GM20431 (cell line): ENCODE results near the gene CKAP4.

Source experiments
- in situ Hi-C: fragments of 300-500 bp; cut with MseI, MboI; formaldehyde crosslinking; loops from one replicate; pipeline ENCODE4 v1.15.0; 2020; ENCODE audit warnings: low sequenced_read_pairs; ENCODE audit not compliant: unreplicated experiment

Gene CKAP4

DNA sequence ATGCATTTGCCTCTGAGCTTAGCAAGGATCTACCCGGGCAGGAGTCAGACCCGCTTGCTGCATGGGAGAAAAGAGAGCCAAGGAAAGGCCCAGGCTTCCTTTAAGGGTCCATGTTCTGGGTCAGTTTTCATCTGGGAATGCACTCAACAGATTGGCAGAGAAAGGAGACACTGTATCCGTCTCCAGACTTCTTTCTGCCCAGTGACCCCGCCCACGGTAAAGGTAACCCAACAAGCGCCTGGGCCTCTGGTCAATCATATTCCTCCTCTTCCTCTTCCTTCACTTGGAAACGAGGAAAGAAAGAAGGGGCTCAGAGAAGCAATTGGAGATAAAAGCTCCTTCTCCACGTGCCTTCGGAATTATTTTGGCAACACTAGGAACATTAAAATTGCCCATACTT lies 27.6 kb upstream of the CKAP4 start:
- in situ Hi-C loops: no loop called here

DNA sequence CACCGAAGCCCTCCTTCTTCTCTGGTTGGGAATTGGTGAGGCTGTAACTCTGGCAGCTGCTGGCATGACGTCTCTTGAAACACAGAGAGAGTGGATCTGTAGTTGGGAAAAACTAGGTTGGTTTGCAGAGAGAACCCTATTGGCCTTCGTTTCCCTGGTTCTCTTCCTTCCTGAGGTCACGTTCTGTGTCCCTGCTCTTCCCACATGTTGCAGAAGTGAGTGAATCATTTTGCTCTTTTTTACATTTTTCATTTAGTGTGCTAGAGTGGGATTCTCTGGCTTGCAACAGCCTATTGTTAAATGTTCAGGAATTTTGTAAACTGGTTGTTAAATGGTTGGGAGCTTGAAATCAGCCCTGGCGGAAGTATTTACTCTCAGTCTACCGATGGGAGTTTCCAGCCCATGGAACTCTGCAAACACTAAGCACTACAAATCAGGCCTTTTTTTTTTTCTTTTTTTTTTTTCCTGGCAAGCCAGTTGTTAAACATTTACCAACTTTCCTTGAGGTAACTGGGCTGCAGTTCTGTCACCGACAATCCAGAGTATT lies 26.8 kb upstream of the CKAP4 start:
- in situ Hi-C loops: no loop called here

DNA sequence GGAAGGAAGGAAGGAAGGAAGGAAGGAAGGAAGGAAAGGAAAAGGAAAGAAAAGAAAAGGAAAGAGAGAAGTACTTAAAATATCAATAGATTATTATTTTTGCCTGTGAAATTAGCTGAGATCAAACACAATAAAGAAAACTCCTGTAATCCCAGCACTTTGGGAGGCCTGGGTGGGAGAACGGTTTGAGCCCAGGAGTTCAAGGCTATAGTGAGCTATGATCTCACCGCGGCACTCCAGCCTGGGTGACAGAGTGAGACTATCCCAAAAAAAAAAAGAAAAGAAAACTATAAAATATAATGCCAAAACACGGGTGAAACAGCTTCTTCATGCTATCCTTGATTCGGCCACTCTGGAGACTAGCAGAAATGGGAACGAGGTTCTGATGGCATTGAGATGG lies 26.2 kb upstream of the CKAP4 start:
- in situ Hi-C loops: no loop called here

DNA sequence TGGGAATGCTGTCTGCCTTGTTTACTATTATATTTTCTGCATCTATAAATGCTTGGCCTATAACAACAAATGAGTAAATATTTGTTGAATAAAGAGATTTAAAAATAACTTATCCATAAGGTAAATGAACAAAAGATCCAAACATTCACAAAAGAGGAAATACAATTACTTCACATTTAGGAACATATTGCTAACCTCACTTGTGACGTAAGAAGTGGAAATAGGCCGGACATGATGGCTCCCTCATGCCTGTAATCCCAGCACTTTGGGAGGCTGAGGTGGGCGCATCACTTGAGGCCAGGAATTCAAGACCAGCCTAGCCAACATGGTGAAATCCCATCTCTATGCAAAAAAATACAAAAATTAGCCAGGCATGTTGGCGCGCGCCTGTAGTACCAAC lies 25.7 kb upstream of the CKAP4 start:
- in situ Hi-C loops: no loop called here

DNA sequence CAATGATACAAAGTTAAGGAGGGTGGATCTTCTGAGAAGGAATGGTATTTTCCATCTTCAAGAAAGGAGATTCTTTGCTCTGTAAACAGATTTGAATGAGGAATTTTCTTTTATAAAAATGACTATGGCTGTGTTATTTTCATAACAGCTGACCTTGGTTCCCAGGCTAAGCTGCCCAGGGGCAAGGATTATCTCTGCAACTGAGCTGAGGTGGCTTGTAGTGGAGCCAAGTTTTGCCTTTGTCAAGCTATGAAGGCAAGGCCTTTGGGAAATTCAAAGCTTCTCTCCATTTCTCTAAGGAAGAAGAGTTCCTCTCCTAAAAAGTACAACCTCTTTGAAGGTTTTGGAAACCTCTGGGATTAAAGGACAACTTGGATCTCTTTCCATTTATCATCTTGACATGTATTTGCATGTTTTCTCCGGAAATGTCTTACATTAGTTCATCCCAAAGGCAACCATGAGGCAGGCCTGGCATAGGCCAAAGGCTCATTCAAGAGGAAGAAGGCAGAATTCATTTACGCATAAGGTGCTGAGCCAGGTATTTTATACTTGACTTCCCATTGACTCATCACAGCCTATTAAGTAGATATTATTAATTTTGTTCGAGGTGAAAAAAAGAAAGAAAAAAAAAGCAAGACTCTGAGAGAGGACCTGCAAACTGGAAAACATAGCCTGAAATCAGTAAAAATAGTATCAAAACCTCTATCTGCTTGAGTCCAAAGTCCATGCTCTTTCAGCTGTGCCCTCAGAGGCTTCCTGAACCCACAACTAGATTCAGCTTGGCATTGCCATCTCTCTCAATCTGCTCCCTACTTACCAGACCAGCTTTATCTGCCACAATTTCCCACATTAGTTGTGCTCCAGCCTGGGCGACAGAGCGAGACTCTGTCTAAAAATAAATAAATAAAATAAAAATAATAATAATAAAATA lies 24.0 kb upstream of the CKAP4 start:
- in situ Hi-C loops: no loop called here

DNA sequence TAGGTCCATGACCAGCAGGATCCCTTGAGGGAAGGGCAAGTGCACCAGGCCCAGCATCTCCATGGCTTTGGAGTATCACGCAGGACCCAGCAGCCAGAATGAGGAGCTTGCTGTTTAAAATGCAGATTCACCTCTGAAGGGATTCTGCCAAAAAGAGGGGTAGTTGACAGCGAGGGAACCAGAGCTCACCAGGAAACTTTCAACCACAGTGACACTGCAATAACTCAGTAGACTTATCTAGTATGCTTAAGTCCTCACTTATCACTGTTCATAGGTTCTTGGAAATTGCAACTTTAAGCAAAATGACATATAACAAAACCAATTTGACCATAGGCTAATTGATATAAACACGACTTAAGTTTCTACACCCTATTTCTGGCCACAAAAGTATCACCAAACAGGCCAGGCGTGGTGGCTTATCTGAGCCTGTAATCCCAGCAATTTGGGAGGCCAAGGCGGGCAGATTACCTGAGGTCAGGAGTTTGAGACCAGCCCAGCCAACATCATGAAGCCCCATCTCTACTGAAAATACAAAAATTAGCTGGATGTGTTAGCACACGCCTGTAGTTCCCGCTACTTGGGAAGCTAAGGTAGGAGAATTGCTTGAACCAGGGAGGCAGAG lies 21.4 kb upstream of the CKAP4 start:
- in situ Hi-C loops: no loop called here

DNA sequence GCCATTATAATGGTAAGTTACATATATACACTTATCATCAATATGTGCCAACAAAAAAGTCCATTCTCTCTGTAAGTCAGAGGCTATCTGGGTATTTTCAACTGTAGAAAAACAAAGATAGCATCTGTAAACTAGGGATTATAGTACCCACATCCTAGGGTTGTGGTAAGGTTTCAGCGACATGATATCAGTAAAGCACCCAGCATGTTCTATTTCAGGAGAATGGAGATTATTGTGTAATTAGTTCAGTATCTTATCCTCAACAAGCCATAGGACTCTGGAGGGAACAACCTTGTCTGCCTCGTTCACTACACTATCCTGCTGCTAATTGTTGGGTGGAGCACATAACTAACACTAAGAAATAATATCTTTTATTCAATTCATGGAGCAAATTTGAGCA lies 19.7 kb upstream of the CKAP4 start:
- in situ Hi-C loops: no loop called here

DNA sequence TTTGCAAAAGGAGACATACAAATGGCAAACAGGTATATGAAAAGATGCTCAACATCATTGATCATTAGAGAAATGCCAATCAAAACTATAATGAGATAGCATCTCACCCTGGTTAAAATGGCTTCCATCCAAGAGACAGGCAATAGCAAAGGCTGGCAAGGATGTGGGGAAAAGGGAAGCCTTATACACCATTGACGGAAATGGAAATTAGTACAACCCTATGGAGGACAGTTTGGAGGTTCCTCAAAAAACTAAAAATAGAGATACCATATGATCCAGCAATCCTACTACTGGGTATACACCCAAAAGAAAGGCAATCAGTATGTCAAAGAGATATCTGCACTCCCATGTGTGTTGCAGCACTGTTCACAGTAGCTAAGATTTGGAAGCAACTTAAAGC lies 17.3 kb upstream of the CKAP4 start:
- in situ Hi-C loops: no loop called here

DNA sequence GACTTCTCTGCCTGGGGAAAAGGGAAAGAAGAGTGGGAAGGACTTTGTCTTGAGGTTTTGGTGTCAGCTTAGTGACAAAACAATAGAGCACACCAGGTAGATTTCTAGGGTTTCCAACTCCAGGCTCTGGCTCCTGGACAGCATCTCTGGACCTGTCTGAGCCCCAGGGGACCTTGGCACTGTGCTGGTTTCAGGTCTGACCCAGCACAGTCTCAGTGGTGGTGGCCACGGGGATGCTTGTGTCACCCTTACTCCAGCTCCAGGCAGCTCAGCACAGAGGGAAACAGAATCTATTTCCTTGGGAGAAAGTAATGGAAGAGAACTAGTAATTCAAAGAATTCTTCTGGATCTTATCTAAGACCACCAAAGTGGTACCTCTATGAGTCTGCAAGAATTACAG lies 11.1 kb upstream of the CKAP4 start:
- in situ Hi-C loops: no loop called here

DNA sequence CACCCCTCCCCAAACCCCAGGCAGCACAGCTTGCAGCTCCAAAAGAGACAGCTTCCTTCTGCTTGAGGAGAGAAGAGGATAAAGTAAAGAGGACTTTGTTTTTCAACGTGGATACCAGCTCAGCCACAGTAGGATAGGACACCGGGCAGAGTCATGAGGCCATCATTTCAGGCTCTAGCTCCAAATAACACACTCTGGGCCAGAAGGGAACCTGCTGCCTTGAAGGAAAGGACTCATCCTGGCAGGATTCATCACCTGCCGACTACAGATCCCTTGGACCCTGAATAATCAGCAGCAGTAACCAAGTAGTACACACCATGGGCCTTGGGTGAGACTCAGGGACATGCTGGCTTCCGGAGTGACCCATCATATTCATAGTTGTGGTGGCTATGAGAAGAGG lies 10.4 kb upstream of the CKAP4 start:
- in situ Hi-C loops: no loop called here

DNA sequence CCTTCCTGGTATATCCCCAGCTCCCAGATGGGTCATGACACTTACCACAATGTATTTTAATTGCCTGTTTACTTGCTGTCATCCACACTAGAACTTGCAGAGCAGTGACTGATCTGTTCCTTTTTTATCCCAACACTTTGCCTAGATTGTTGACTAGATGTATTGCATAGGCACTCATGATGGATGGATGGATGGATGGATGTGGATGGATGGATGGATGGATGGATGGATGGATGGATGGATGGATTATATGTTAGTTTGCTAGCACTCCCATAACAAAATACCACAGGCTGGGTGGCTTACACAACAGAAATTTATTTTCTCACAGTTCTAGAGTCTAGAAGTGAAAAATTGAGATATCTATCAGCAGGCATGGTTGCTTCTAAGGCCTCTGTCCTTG lies 8.7 kb upstream of the CKAP4 start:
- in situ Hi-C loops: no loop called here

DNA sequence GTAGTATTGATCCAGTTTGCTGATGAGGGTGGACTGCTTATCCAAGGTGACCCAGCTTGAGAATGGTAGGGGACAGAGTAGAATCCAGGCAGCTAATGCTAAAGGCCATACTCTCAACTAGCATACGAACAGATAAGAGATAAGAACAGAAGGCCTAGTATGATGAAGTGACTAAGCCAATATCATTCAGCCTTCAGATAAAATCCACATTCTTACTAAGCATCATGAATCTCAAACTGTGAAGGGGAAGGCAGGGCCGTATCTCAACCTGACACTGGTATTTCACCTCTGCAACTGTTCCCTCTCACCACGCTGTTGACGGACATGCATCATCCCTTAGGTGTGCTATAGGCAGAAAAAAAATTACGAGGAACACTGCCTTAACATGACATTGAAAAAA lies 8.1 kb upstream of the CKAP4 start:
- in situ Hi-C loops: no loop called here

DNA sequence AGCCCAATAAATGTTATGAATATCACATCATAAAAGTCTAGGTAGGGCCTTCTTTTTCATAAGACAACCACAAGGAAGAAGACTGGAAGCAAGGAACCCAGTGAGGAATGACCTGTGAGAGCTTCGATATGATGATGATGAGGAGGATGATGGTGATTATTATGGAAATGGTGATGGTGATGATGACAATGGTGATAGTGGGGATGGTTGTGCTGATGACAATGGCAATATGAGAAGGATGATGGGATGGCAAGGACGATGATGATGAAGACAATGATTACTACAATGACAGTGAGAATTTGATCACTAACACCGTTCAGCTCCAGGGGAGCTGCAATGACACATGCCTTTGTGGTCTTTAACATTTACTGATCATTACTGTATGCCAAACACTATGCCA lies 7.7 kb upstream of the CKAP4 start:
- in situ Hi-C loops: no loop called here

DNA sequence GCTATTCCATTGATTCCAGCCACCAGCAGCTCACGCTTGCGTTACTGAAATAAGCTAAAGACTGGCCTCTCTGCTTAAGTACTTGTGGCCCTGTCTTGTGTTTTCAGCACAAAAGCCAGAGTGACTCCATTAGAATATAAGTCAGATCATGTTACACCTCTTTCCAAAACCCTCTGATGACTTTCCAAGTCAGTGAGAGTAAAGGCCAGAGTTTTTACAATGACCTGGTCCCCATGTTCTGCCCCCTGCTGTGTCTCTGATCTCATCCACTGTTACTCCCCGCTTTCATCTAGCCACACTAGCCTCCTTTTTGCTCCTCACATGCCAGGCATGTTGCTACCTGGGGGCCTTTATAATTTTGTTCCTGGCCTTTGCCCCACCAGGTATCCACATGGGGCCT lies 6.9 kb upstream of the CKAP4 start:
- in situ Hi-C loops: no loop called here

DNA sequence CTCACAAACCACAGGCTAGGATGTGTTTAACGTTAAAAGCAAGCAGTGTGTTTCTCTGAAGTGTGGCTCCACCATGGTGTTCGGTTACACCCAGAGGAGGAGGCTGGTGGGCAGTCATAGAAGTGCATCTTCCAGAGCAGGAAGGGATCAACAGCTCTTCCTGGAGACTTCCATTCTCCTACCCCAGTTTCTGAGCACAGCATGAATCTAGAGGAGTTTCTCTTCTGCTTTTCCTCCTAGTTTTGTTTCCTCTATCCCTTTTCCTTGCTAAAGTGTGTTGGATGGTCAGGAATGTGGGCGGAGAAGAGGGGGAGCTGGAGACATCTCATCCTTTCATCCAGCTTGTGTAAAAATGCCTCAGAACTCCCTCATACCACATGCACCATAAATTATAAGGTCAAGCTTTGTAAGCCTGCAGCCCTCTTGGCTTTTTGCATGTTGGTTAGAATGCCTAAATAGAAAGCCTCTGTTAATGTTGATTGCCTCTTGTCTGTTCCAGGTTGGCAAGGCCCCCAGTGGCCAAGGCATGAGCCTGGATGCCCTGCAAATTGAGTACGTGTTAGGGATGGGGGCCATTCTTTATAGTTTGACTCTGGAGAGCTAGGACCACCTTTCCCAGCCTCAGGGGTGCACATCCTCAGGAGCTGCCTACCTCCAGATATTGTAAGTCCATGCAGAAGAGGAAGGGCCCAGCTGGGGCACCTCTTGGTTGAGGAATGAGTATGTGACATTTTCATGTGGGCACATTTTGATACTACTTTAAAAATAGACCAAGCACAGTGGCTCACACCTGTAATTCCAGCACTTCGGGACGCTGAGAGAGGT lies 4.0 kb upstream of the CKAP4 start:
- in situ Hi-C loops: no loop called here

DNA sequence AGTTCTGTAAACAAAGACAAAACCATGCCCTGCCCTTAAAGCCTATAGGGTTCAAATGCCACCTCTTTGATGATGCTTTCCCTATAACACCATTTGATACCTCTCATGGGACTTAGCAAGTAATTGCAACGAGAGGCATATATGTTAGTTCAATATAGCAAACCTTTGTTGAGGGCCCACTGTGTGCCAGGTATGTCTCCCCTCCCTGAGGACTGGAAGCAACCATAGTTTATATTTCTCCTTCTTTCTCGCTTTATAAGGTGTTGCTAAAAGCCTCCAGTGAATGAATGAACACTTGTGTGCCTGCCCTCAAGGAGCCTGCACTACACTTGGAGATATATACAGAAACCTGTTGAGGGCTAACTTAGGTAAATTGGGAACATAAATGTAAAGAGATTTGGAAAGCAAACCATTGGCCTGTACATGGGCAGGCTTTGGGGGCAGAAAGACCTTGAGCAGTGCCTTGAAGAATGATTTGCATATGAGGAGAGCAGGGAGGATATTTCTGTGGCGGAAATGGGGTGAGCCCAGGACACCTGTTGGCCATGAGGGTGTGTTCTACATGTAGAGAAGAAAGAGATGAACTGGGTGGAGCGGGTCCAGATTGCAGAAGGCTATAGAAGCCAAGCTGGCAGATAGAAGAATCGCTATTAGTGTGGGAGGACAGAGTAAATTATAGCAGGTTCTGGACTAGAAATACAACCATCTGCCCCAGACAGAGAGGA lies 1.8 kb upstream of the CKAP4 start:
- in situ Hi-C loops: no loop called here

DNA sequence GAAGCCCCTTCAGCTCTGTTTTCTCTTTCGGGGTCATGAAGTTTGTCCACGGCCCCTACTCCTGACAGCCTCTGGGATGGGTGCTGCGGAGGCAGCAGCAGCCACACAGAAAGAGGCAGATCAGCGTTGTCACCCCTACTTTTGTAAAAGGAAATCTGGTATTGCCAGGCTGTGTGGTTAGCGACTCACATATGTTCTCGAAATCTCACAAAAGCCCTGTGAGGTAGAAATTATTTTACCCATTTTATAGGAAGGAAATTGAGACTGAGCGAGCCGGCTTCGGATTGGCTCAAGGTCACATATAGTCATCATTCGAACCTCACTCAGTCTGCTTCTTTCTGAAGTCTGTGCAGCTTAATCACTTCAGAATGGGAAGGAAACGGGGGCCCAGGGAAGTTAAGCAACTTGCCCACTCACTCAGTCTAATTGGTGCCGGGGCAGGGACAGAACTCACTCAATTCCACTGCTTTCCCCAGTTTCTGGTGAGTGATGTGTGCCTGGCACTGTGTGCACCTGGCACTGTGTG lies 1.1 kb upstream of the CKAP4 start:
- in situ Hi-C loops: no loop called here

DNA sequence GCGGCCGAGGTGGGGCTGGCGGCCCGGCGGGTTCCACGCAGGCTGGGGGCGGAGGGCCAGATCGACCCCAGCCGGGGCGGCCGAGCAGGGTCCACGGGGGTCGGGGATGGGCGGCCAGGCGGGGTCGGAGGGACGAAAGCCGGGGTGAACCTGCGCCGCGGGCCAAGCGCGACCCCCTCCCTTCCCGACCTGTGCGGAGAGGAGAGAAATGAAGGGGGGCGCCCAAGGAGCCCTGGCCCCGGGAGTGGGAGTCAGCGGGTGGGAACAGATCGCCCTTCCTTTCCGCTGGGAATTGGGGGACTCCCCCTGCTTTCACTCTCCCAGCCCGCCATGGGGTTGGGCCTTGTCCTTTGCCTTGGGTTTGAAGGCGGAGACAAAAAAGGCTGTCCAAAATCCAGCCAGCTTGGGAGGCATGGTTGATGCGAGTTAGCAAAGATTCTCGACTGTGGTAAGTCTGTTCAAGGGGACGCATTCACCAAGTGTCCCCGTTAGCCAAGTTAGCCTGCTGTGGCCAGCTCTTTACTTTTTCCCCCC lies 559 bp upstream of the CKAP4 start:
- in situ Hi-C loops: no loop called here

DNA sequence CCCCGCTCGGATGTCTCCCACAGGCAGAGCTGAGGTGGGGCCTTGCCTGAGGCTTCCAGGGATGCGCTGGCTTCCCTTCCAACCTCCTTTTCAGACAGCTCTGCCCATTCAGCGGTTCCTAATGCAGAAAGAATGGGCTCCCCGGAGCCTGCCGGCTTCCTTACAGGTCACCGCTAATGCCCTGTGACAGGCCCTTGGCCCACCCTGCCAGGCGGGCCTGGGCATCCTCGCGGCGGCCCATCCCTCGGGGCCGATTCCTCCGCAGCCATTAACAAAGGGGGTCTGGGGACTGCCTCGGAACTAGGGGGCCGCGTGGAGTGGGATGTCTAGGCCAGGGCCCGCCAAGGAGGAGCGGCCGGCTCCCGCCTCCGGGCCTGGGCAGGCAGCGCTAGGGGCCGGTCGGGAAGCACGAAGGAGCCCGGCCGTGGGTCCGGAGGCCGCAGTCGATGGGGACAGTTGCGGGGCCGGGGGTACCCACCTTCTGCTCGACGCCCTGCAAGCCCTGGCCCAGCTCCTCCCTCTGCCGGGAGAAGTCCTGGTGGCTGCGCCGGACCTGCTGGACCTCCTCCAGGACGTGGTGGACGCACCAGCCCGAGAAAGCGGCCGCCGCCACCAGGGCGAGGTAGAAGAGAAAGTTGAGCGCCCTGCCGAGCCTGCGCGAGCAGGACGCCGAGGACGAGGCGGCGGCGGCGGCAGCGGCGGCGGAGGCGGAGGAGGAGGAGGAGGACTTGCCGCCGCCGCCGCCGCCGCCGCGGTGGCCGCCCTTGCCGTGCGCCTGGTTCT lies 738 bp downstream of the CKAP4 start:
- in situ Hi-C loops: no loop called here
